Adipocyte (in vitro differentiated cells): Measurements from ENCODE around the gene FAM181A.

Experiments used
- DNase-seq: peaks from one replicate; pipeline ENCODE4 v3.0.0-alpha.2; 2015; ENCODE audit warnings: low read depth
- H3K27me3 ChIP-seq: replicated peaks from 2 replicates; pipeline ENCODE4 v1.7.0; 2013; ENCODE audit warnings: mild to moderate bottlenecking, low read length, moderate library complexity; ENCODE audit not compliant: control insufficient read depth, insufficient read depth
- H3K36me3 ChIP-seq: 2 replicates; pipeline ENCODE4 v1.7.0; 2013; ENCODE audit warnings: low read length, mild to moderate bottlenecking, moderate library complexity; ENCODE audit not compliant: control insufficient read depth, insufficient read depth, severe bottlenecking
- H3K4me1 ChIP-seq: 2 replicates; pipeline ENCODE4 v1.7.0; 2013; ENCODE audit warnings: mild to moderate bottlenecking, low read length, moderate library complexity; ENCODE audit not compliant: control insufficient read depth, insufficient read depth
- H3K4me3 ChIP-seq: 2 replicates; pipeline ENCODE4 v1.7.0; 2013; ENCODE audit warnings: mild to moderate bottlenecking, low read length, moderate library complexity
- H3K9ac ChIP-seq: 2 replicates; pipeline ENCODE4 v1.7.0; 2013; ENCODE audit warnings: mild to moderate bottlenecking, low read length, moderate library complexity
- H3K9me3 ChIP-seq: 2 replicates; pipeline ENCODE4 v1.7.0; 2013; ENCODE audit warnings: mild to moderate bottlenecking, low read length, moderate library complexity; ENCODE audit not compliant: control insufficient read depth

Gene FAM181A

DNA sequence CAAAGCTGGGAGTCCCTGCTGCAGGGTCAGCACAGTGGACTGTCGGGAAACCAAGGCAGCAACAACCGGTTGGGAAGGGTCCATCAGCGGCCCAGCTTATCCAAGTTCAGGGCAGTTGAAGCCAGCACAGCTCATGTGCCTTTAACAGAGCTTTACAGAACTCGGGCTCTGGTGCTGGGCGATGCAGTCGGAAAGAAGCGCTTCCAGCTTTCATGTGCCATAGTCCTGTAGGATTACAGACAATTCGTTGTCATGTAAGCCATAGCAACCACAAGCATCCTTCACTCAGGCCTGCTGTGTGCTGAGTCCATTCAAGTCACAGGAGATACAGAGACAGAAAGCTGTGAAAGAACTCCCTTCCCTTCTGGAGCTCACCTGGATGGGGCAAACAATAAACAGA lies 3.5 kb upstream of the FAM181A start:
- Histone ChIP-seq H3K9me3 (peaks cover 13% of the 10 kb centered on the region), H3K27me3 (peaks cover 7% of the 10 kb centered on the region), H3K4me1 (no peaks in the 10 kb centered on the region), H3K4me3 (no peak overlapping the region), H3K36me3 (no peaks in the 10 kb centered on the region), H3K9ac (no peak overlapping the region)
- no peak for DNase-seq

- no peaks in the 10 kb centered on the region for H3K36me3 ChIP-seq
- H3K4me3 ChIP-seq: no peak overlapping the region
- H3K27me3 ChIP-seq: peaks cover 7% of the 10 kb centered on the region
- H3K9me3 ChIP-seq: peaks cover 5% of the 10 kb centered on the region
- H3K9ac ChIP-seq: no peak overlapping the region
- no peaks in the 10 kb centered on the region for H3K4me1 ChIP-seq
- DNase-seq: no peak
These were observed 2.4 kb upstream of the FAM181A start for GRCh38 chr14:93924592-93925355.

- Histone ChIP-seq H3K9me3 (no peaks in the 10 kb centered on the region), H3K4me1 (no peaks in the 10 kb centered on the region), H3K27me3 (peaks cover 7% of the 10 kb centered on the region), H3K36me3 (no peaks in the 10 kb centered on the region), H3K4me3 (no peak overlapping the region), H3K9ac (no peak overlapping the region)
- DNase-seq: no peak
These were observed 1.7 kb upstream of the FAM181A start for GRCh38 chr14:93925374-93925895.

DNA sequence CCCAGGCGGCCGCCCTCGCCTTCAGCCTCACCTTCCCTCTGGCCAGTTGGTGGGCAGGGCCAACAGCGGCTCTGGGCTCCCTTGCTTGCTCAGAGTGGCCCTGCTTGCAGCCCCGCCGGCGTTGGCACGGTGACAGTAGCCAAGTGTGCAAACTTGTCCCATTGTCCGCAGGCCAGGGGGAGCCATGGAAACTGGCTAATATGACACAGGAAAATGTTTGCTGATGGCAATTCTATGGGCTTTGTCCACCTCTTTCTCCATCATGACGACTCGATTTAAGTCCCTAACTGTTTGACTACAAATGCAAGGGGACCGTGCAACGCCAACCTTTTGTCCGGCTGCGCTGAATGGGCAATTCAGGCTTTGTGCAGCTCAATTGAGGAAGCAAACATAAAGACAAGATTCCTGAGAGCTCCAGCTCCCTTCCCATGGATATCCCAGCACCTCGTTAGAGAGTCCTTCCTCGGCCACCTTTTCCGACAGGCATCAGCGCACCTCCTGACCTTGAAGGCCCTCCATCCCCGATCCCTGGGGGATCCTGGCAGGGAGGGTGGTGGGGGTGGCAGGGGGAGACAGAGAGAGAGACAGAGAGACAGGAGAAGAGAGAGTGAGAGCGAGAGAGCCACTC lies 785 bp upstream of the FAM181A start:
- H3K9ac ChIP-seq: no peak overlapping the region
- no peaks in the 10 kb centered on the region for H3K4me1 ChIP-seq
- DNase-seq: no peak
- peaks cover 12% of the 10 kb centered on the region for H3K27me3 ChIP-seq
- H3K36me3 ChIP-seq: no peaks in the 10 kb centered on the region
- H3K9me3 ChIP-seq: no peaks in the 10 kb centered on the region
- no peak overlapping the region for H3K4me3 ChIP-seq

DNA sequence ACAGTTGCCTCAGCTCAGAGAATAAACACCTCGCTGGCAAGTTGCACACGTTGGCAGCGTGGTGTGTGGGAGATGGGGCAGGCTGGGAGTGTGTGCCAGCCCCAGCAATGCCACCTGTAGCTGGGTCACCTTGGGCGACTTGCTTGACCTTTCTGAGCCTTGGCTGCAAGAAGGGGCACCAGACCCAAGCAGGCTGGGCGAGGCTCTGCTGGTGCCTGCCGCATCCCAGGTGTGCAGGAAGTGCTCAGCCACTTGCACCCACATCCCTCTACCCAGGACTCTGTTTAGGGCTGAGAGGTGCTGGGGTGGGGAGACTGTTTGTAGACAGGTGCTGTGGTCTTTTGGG lies 629 bp downstream of the FAM181A start:
- no peak for DNase-seq
- Histone ChIP-seq H3K27me3 (peaks cover 24% of the 10 kb centered on the region), H3K9ac (no peak overlapping the region), H3K36me3 (no peaks in the 10 kb centered on the region), H3K9me3 (no peaks in the 10 kb centered on the region), H3K4me1 (no peaks in the 10 kb centered on the region), H3K4me3 (no peak overlapping the region)

GRCh38 chr14:93928184-93929047 lies 1.3 kb downstream of the FAM181A start:
- DNase-seq: no peak
- H3K9me3 ChIP-seq: no peaks in the 10 kb centered on the region
- no peak overlapping the region for H3K9ac ChIP-seq
- H3K27me3 ChIP-seq: peaks cover 26% of the 10 kb centered on the region
- no peaks in the 10 kb centered on the region for H3K4me1 ChIP-seq
- no peak overlapping the region for H3K4me3 ChIP-seq
- H3K36me3 ChIP-seq: no peaks in the 10 kb centered on the region

DNA sequence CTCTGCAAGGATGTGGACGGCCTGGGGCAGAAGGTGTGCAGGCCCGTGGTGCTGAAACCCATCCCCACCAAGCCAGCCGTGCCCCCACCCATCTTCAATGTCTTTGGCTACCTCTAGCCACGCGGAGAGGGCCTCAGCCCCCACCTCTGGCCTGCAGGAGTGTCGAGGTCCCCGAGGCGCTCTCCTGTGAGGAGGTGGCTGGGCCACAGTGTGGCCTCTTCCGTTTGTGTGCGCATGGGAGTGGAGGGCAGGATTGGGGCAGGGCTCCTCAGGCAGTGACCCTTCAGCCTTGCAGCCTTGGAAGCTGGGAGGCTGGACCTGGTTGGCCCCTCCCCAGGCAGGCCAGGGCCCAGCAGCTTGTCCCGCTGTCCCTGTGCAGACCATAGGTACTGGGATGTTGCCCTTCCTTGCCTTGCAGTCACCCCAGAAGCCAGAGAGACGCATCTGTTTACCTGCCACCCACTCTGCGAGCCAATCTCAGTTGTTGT lies 1.9 kb downstream of the FAM181A start:
- H3K9me3 ChIP-seq: no peaks in the 10 kb centered on the region
- no peak for DNase-seq
- no peaks in the 10 kb centered on the region for H3K4me1 ChIP-seq
- no peak overlapping the region for H3K4me3 ChIP-seq
- H3K9ac ChIP-seq: no peak overlapping the region
- peaks cover 30% of the 10 kb centered on the region for H3K27me3 ChIP-seq
- H3K36me3 ChIP-seq: no peaks in the 10 kb centered on the region

GRCh38 chr14:93929657-93930056 lies 2.5 kb downstream of the FAM181A start:
- peaks cover 36% of the 10 kb centered on the region for H3K27me3 ChIP-seq
- no peak for DNase-seq
- no peaks in the 10 kb centered on the region for H3K4me1 ChIP-seq
- H3K9me3 ChIP-seq: no peaks in the 10 kb centered on the region
- no peak overlapping the region for H3K4me3 ChIP-seq
- H3K36me3 ChIP-seq: no peaks in the 10 kb centered on the region
- no peak overlapping the region for H3K9ac ChIP-seq

- H3K36me3 ChIP-seq: no peaks in the 10 kb centered on the region
- peaks cover 43% of the 10 kb centered on the region for H3K27me3 ChIP-seq
- no peak overlapping the region for H3K9ac ChIP-seq
- no peak for DNase-seq
- H3K4me1 ChIP-seq: no peaks in the 10 kb centered on the region
- H3K9me3 ChIP-seq: no peaks in the 10 kb centered on the region
- H3K4me3 ChIP-seq: no peak overlapping the region
These were observed 3.3 kb downstream of the FAM181A start for GRCh38 chr14:93930296-93930988.

DNA sequence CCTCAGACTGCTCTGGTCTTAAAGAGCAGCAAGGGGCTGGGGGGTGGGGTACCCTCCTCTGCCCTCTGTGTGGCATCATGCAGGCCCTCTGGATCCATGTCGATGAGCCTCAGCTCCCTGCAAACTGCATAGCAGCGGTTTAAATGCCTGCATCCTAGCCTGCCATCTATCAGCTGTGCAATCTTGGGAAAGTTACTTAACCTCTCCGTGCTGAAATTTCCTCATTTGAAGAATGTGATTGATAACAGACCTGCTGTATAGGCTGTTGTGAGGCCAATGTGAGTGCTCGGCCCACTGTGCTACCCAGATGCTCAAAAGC lies 3.8 kb downstream of the FAM181A start:
- Histone ChIP-seq H3K4me1 (no peaks in the 10 kb centered on the region), H3K9me3 (no peaks in the 10 kb centered on the region), H3K4me3 (no peak overlapping the region), H3K9ac (no peak overlapping the region), H3K27me3 (peaks cover 46% of the 10 kb centered on the region), H3K36me3 (no peaks in the 10 kb centered on the region)
- no peak for DNase-seq

DNA sequence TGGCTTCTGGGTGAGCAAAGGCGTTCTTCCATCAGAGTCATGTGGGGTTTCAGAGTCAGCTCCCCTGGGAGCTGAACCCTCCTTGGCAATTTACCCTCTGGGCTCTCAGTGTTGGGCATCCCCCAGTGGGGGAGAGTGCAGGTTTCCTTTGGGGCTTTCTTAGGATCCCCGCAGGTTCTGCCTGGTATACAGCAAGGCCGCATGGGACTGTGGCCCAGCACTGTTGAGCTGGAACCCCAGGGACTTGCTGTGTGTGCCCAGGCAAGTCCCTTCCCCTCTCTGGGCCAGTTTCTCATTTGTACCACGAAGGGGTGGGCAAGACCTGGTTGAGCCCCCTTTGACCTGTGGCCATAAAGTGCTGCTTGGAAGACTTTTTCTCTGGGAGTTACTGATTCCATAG lies 5.5 kb downstream of the FAM181A start:
- DNase-seq: no peak
- Histone ChIP-seq H3K4me3 (no peak overlapping the region), H3K4me1 (no peaks in the 10 kb centered on the region), H3K9ac (no peak overlapping the region), H3K9me3 (no peaks in the 10 kb centered on the region), H3K27me3 (peaks cover 62% of the 10 kb centered on the region), H3K36me3 (no peaks in the 10 kb centered on the region)
